ENCODE measurements around the gene TRAPPC5. TPM values are rescaled to one million over a fixed set of nuclear protein-coding genes. Genes with fewer than 3 reads are reported as not detected.

The TRAPPC5 gene
- 88.2 TPM for polyA plus RNA-seq (2013, experiment 1 of 2)
- polyA plus RNA-seq (2013, experiment 2 of 2): 93.7 TPM

- H2BK12ac ChIP-seq (ENCODE audit: low read length in 2 of 2): peak within 1 kb of the TSS; percentile 78 to 79
- H3K23ac ChIP-seq (ENCODE audit: low read length in 2 of 2): peak within 1 kb of the TSS; percentile 90 to 96
- peaks cover 23% of the 10 kb centered on the region for H3K79me1 ChIP-seq (replicated peaks; ENCODE audit: low read length, poor library complexity, severe bottlenecking)
- peak within 1 kb of the TSS; percentile 87 to 99 for H3K4ac ChIP-seq (ENCODE audit: low read depth in 1 of 2, low read length in 2 of 2)
- H2AK5ac ChIP-seq (ENCODE audit: low read length, severe bottlenecking): peak within 1 kb of the TSS; percentile 45
- H2AFZ ChIP-seq (ENCODE audit: low read depth, low read length): peak within 1 kb of the TSS; percentile 100
- no peaks in the 10 kb centered on the region for H3K9me3 ChIP-seq (ENCODE audit: control insufficient read depth, low read length)
- H3K14ac ChIP-seq (ENCODE audit: low read length in 2 of 2): peak within 1 kb of the TSS; percentile 96 to 98
- peak within 1 kb of the TSS; percentile 86 for H4K91ac ChIP-seq (ENCODE audit: low read length)
- peak within 1 kb of the TSS; percentile 94 for H3K9ac ChIP-seq (ENCODE audit: low read length)
- H2BK5ac ChIP-seq (ENCODE audit: low read depth, low read length, poor library complexity, severe bottlenecking): no peak within 1 kb of the TSS
- H3K36me3 ChIP-seq (ENCODE audit: control insufficient read depth in 1 of 2, insufficient read depth in 2 of 2, low read depth in 1 of 2, low read length in 2 of 2): peaks cover 17 to 32% of the 10 kb centered on the region in 2 experiments
- peak within 1 kb of the TSS; percentile 92 for H2BK15ac ChIP-seq (ENCODE audit: low read depth, poor library complexity, severe bottlenecking)
- peaks cover 18 to 37% of the 10 kb centered on the region in 2 experiments for H3K27me3 ChIP-seq (ENCODE audit: control insufficient read depth in 1 of 2, insufficient read depth in 1 of 2, low read length in 2 of 2)
- H3K27ac ChIP-seq (ENCODE audit: low read length, poor library complexity, severe bottlenecking): no peak within 1 kb of the TSS
- peak within 1 kb of the TSS; percentile 99 for H4K8ac ChIP-seq (ENCODE audit: low read length)
- peak within 1 kb of the TSS; percentile 93 to 100 for H3K4me3 ChIP-seq (ENCODE audit: insufficient read depth in 1 of 2, low read depth in 1 of 2, low read length in 2 of 2)
- H3K4me2 ChIP-seq (ENCODE audit: low read length, poor library complexity, severe bottlenecking): peak within 1 kb of the TSS; percentile 86
- H3K18ac ChIP-seq (ENCODE audit: low read depth in 1 of 2, low read length in 2 of 2): peak within 1 kb of the TSS; percentile 97 to 99
- peak within 1 kb of the TSS; percentile 98 for H2BK120ac ChIP-seq (ENCODE audit: low read depth, low read length)
- peaks cover 17% of the 10 kb centered on the region for H3K4me1 ChIP-seq (ENCODE audit: control insufficient read depth, insufficient read depth, low read depth, low read length)
- WGBS: under 1% methylated on average over 46 of the region's 79 CpGs
- peak; percentile 75 for DNase-seq
Observed at GRCh38 chr19:7680606-7681339, at the start of gene TRAPPC5. Gene TRAPPC5, plus strand, starts transcription at chr19:7680833. Its CDS starts 1,421 bp downstream, at chr19:7682254.

- no peak overlapping the region for H2BK120ac ChIP-seq (ENCODE audit: low read depth, low read length)
- H4K8ac ChIP-seq (ENCODE audit: low read length): no peak overlapping the region
- H3K79me1 ChIP-seq (replicated peaks; ENCODE audit: low read length, poor library complexity, severe bottlenecking): peaks cover 42% of the 10 kb centered on the region
- H2BK15ac ChIP-seq (ENCODE audit: low read depth, poor library complexity, severe bottlenecking): no peak overlapping the region
- DNase-seq: no peak
- H4K91ac ChIP-seq (ENCODE audit: low read length): no peak overlapping the region
- H3K14ac ChIP-seq (ENCODE audit: low read length in 2 of 2): no peak overlapping the region
- no peak overlapping the region for H2AFZ ChIP-seq (ENCODE audit: low read depth, low read length)
- H3K18ac ChIP-seq (ENCODE audit: low read depth in 1 of 2, low read length in 2 of 2): no peak overlapping the region
- H3K36me3 ChIP-seq (ENCODE audit: control insufficient read depth in 1 of 2, insufficient read depth in 2 of 2, low read depth in 1 of 2, low read length in 2 of 2): peaks cover 9 to 36% of the 10 kb centered on the region in 2 experiments
- H2AK5ac ChIP-seq (ENCODE audit: low read length, severe bottlenecking): no peak overlapping the region
- H2BK12ac ChIP-seq (ENCODE audit: low read length in 2 of 2): no peak overlapping the region
- WGBS: 90% methylated on average over 11 of the region's 12 CpGs
- peaks cover 0 to 20% of the 10 kb centered on the region in 2 experiments for H3K27me3 ChIP-seq (ENCODE audit: control insufficient read depth in 1 of 2, insufficient read depth in 1 of 2, low read length in 2 of 2)
- no peak overlapping the region for H3K9ac ChIP-seq (ENCODE audit: low read length)
- no peak overlapping the region for H3K27ac ChIP-seq (ENCODE audit: low read length, poor library complexity, severe bottlenecking)
- peaks cover 33% of the 10 kb centered on the region for H3K4me1 ChIP-seq (ENCODE audit: control insufficient read depth, insufficient read depth, low read depth, low read length)
- H2BK5ac ChIP-seq (ENCODE audit: low read depth, low read length, poor library complexity, severe bottlenecking): no peak overlapping the region
- H3K4ac ChIP-seq (ENCODE audit: low read depth in 1 of 2, low read length in 2 of 2): no peak overlapping the region
- H3K9me3 ChIP-seq (ENCODE audit: control insufficient read depth, low read length): no peaks in the 10 kb centered on the region
- H3K4me2 ChIP-seq (ENCODE audit: low read length, poor library complexity, severe bottlenecking): no peak overlapping the region
- H3K4me3 ChIP-seq (ENCODE audit: insufficient read depth in 1 of 2, low read depth in 1 of 2, low read length in 2 of 2): no peak overlapping the region
- no peak overlapping the region for H3K23ac ChIP-seq (ENCODE audit: low read length in 2 of 2)
Observed at GRCh38 chr19:7631577-7631976, 49.1 kb upstream of the TRAPPC5 start.

- Histone ChIP-seq H3K9me3 (ENCODE audit: control insufficient read depth, low read length) (no peaks in the 10 kb centered on the region), H3K27me3 (ENCODE audit: control insufficient read depth in 1 of 2, insufficient read depth in 1 of 2, low read length in 2 of 2) (peaks cover 0 to 27% of the 10 kb centered on the region in 2 experiments), H3K4me2 (ENCODE audit: low read length, poor library complexity, severe bottlenecking) (no peak overlapping the region), H2AK5ac (ENCODE audit: low read length, severe bottlenecking) (no peak overlapping the region), H2BK5ac (ENCODE audit: low read depth, low read length, poor library complexity, severe bottlenecking) (no peak overlapping the region), H4K91ac (ENCODE audit: low read length) (no peak overlapping the region), H3K36me3 (ENCODE audit: control insufficient read depth in 1 of 2, insufficient read depth in 2 of 2, low read depth in 1 of 2, low read length in 2 of 2) (peaks cover 3 to 26% of the 10 kb centered on the region in 2 experiments), H4K8ac (ENCODE audit: low read length) (no peak overlapping the region), H2BK12ac (ENCODE audit: low read length in 2 of 2) (no peak overlapping the region), H2BK120ac (ENCODE audit: low read depth, low read length) (no peak overlapping the region), H2AFZ (ENCODE audit: low read depth, low read length) (no peak overlapping the region), H3K4me3 (ENCODE audit: insufficient read depth in 1 of 2, low read depth in 1 of 2, low read length in 2 of 2) (no peak overlapping the region), H3K18ac (ENCODE audit: low read depth in 1 of 2, low read length in 2 of 2) (no peak overlapping the region), H3K79me1 (replicated peaks; ENCODE audit: low read length, poor library complexity, severe bottlenecking) (peaks cover 41% of the 10 kb centered on the region), H3K4ac (ENCODE audit: low read depth in 1 of 2, low read length in 2 of 2) (no peak overlapping the region), H2BK15ac (ENCODE audit: low read depth, poor library complexity, severe bottlenecking) (no peak overlapping the region), H3K23ac (ENCODE audit: low read length in 2 of 2) (no peak overlapping the region), H3K4me1 (ENCODE audit: control insufficient read depth, insufficient read depth, low read depth, low read length) (peaks cover 35% of the 10 kb centered on the region), H3K27ac (ENCODE audit: low read length, poor library complexity, severe bottlenecking) (no peak overlapping the region), H3K9ac (ENCODE audit: low read length) (no peak overlapping the region), H3K14ac (ENCODE audit: low read length in 2 of 2) (no peak overlapping the region)
- no peak for DNase-seq
- WGBS: 94% methylated on average over 40 of the region's 40 CpGs
Observed at GRCh38 chr19:7632340-7633203, 48.1 kb upstream of the TRAPPC5 start.

GRCh38 chr19:7633698-7634097, 46.9 kb upstream of the TRAPPC5 start, which contains the start of gene PCP2:
Gene PCP2, minus strand, starts transcription at chr19:7633719. Its CDS starts 262 bp downstream, at chr19:7633457.
- H3K36me3 ChIP-seq (ENCODE audit: control insufficient read depth in 1 of 2, insufficient read depth in 2 of 2, low read depth in 1 of 2, low read length in 2 of 2): peaks cover 3 to 25% of the 10 kb centered on the region in 2 experiments

More at GRCh38 chr19:7633698-7634097, 46.9 kb upstream of the TRAPPC5 start, which contains the start of gene PCP2:
- Histone ChIP-seq H3K23ac (ENCODE audit: low read length in 2 of 2) (no peak within 1 kb of the TSS), H2BK15ac (ENCODE audit: low read depth, poor library complexity, severe bottlenecking) (no peak within 1 kb of the TSS), H3K9ac (ENCODE audit: low read length) (no peak within 1 kb of the TSS), H2AK5ac (ENCODE audit: low read length, severe bottlenecking) (no peak within 1 kb of the TSS), H3K4me1 (ENCODE audit: control insufficient read depth, insufficient read depth, low read depth, low read length) (peaks cover 27% of the 10 kb centered on the region), H3K27me3 (ENCODE audit: control insufficient read depth in 1 of 2, insufficient read depth in 1 of 2, low read length in 2 of 2) (peaks cover 0 to 37% of the 10 kb centered on the region in 2 experiments), H3K79me1 (replicated peaks; ENCODE audit: low read length, poor library complexity, severe bottlenecking) (peaks cover 42% of the 10 kb centered on the region), H2BK5ac (ENCODE audit: low read depth, low read length, poor library complexity, severe bottlenecking) (no peak within 1 kb of the TSS), H3K9me3 (ENCODE audit: control insufficient read depth, low read length) (no peaks in the 10 kb centered on the region), H4K8ac (ENCODE audit: low read length) (no peak within 1 kb of the TSS), H2BK120ac (ENCODE audit: low read depth, low read length) (no peak within 1 kb of the TSS), H3K14ac (ENCODE audit: low read length in 2 of 2) (no peak within 1 kb of the TSS), H3K4ac (ENCODE audit: low read depth in 1 of 2, low read length in 2 of 2) (no peak within 1 kb of the TSS), H3K4me2 (ENCODE audit: low read length, poor library complexity, severe bottlenecking) (no peak within 1 kb of the TSS), H3K27ac (ENCODE audit: low read length, poor library complexity, severe bottlenecking) (no peak within 1 kb of the TSS), H2BK12ac (ENCODE audit: low read length in 2 of 2) (no peak within 1 kb of the TSS), H3K18ac (ENCODE audit: low read depth in 1 of 2, low read length in 2 of 2) (no peak within 1 kb of the TSS), H3K4me3 (ENCODE audit: insufficient read depth in 1 of 2, low read depth in 1 of 2, low read length in 2 of 2) (no peak within 1 kb of the TSS), H2AFZ (ENCODE audit: low read depth, low read length) (no peak within 1 kb of the TSS), H4K91ac (ENCODE audit: low read length) (no peak within 1 kb of the TSS)
- no peak for DNase-seq
- 47% methylated on average over 2 of the region's 2 CpGs for WGBS

Data from mesenchymal stem cell (in vitro differentiated cells and primary cell).